H1 (cell line): Measurements from ENCODE around the gene MEGF11.

ENCODE experiments used
- NANOG ChIP-seq: IDR thresholded peaks from 2 replicates; pipeline ENCODE4 v1.6.1; 2011; ENCODE audit warnings: low read length, low read depth, mild to moderate bottlenecking, inconsistent platforms; ENCODE audit not compliant: insufficient read depth, poor library complexity, severe bottlenecking
- RAD21 ChIP-seq, 2 experiments: IDR thresholded peaks in 1 of 2; conservative IDR thresholded peaks in 1 of 2; 2 replicates each; pipeline ENCODE4 v1.6.1; 2011; ENCODE audit warnings: low read depth in 2 of 2, low read length in 2 of 2, improper control_type of control experiment in 1 of 2, inconsistent platforms in 1 of 2, mild to moderate bottlenecking in 1 of 2, moderate library complexity in 1 of 2
- RNF2 ChIP-seq: fragments of 200-900, 300-1000 bp; sonication (generic); IDR thresholded peaks from 2 replicates; pipeline ENCODE4 v1.7.1; 2016; ENCODE audit warnings: borderline replicate concordance, low read depth, mild to moderate bottlenecking, antibody characterized with exemption, low read length; ENCODE audit not compliant: poor library complexity, severe bottlenecking; ENCODE audit errors: missing control alignments
- TF ChIP-seq, protein P1 (sequence below), 3 experiments: IDR thresholded peaks; 1 replicate in 2 of 3; 2 replicates in 1 of 3; pipeline versions ENCODE4 v1.5.1 to v1.6.1; 2011; ENCODE audit warnings: low read length in 3 of 3, mild to moderate bottlenecking in 3 of 3, inconsistent platforms in 2 of 3, low read depth in 1 of 3, moderate library complexity in 1 of 3; ENCODE audit not compliant: insufficient read depth in 1 of 3; ENCODE audit errors: control extremely low read depth in 1 of 3
- TF ChIP-seq, protein P2 (sequence below): IDR thresholded peaks from 2 replicates; pipeline ENCODE4 v1.6.1; 2011; ENCODE audit warnings: low read length, improper control_type of control experiment

- no peak for TF ChIP-seq RNF2
- TF ChIP-seq, protein P1, sequence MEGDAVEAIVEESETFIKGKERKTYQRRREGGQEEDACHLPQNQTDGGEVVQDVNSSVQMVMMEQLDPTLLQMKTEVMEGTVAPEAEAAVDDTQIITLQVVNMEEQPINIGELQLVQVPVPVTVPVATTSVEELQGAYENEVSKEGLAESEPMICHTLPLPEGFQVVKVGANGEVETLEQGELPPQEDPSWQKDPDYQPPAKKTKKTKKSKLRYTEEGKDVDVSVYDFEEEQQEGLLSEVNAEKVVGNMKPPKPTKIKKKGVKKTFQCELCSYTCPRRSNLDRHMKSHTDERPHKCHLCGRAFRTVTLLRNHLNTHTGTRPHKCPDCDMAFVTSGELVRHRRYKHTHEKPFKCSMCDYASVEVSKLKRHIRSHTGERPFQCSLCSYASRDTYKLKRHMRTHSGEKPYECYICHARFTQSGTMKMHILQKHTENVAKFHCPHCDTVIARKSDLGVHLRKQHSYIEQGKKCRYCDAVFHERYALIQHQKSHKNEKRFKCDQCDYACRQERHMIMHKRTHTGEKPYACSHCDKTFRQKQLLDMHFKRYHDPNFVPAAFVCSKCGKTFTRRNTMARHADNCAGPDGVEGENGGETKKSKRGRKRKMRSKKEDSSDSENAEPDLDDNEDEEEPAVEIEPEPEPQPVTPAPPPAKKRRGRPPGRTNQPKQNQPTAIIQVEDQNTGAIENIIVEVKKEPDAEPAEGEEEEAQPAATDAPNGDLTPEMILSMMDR (IDR thresholded peaks at IDR 0.05; ENCODE audit: control extremely low read depth in 1 of 3, insufficient read depth in 1 of 3, low read depth in 1 of 3, low read length in 3 of 3) = peak in 1 of 3 experiments; percentile 9; a peak in 2 of 4 replicates
- no peak for TF ChIP-seq NANOG
- TF ChIP-seq, protein P2, sequence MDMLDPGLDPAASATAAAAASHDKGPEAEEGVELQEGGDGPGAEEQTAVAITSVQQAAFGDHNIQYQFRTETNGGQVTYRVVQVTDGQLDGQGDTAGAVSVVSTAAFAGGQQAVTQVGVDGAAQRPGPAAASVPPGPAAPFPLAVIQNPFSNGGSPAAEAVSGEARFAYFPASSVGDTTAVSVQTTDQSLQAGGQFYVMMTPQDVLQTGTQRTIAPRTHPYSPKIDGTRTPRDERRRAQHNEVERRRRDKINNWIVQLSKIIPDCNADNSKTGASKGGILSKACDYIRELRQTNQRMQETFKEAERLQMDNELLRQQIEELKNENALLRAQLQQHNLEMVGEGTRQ = no peak
- TF ChIP-seq RAD21 (IDR thresholded peaks at IDR 0.05 in 1 of 2, conservative IDR thresholded peaks at IDR 0.05 in 1 of 2; ENCODE audit: low read depth in 2 of 2, low read length in 2 of 2) = peak in 1 of 2 experiments; percentile 15; a peak in 1 of 4 replicates
Observed at GRCh38 chr15:66066481-66066880, 187.1 kb downstream of the MEGF11 start.
